K562 (cell line): ENCODE results near the gene DTNB. TPM values are rescaled to one million over a fixed set of nuclear protein-coding genes. Genes with fewer than 3 reads are reported as not detected.

ENCODE experiments used
- ATAC-seq: fragments of 200-7000 bp; cut with Tn5 transposase; 3 replicates; pipeline ENCODE4 v1.9.1; 2020; ENCODE audit warnings: moderate library complexity
- BruUV-seq: library from RNA; stranded (reverse); fragments of 400-500 nt; replicated peaks from 2 replicates; lab custom pipeline; 2021; lab: Mats Ljungman, UMichigan
- CTCF ChIA-PET: fragments of 300-600 bp; formaldehyde crosslinking; extraction: SDS; loops from one replicate; lab custom pipeline; 2021; ENCODE audit warnings: low intra/inter-chr PET ratio; lab: Yijun Ruan, JAX
- POLR2A ChIA-PET: fragments of 300-600, 350-650 bp; sonication (Branson Sonifier 250); formaldehyde crosslinking; extraction: SDS; loops from one replicate; lab custom pipeline; 2021; ENCODE audit warnings: antibody characterized with exemption, inconsistent platforms; lab: Yijun Ruan, JAX
- DNase-seq, 4 experiments: peaks; one replicate each; pipeline versions ENCODE4 v3.0.0 to v3.0.0-alpha.2; 2011 to 2018; ENCODE audit warnings: low spot score in 3 of 4, mixed read lengths in 3 of 4; ENCODE audit errors: extremely low read depth in 1 of 4
- FAIRE-seq: peaks from 2 replicates; lab custom pipeline; 2011; peaks lifted over from hg19 to GRCh38; lab: Jason Lieb, UNC
- H2AFZ ChIP-seq: 2 replicates; pipeline ENCODE4 v1.6.0; 2011; ENCODE audit warnings: low read depth, low read length, control low read depth, inconsistent platforms
- H3K27ac ChIP-seq: fragments of 200-600 bp; 3 replicates; pipeline ENCODE4 v1.8.0; 2011; ENCODE audit warnings: low read depth, mild to moderate bottlenecking, control low read depth, inconsistent platforms, low read length, moderate library complexity, mixed read lengths; ENCODE audit errors: extremely low read depth
- H3K27me3 ChIP-seq, 2 experiments: fragments of 300-600 bp in 1 of 2; 2 replicates in 1 of 2; 3 replicates in 1 of 2; pipeline versions ENCODE4 v1.6.0 to v1.8.0; 2011; ENCODE audit warnings: inconsistent platforms in 2 of 2, low read length in 2 of 2, mild to moderate bottlenecking in 1 of 2, mixed read lengths in 1 of 2, moderate library complexity in 1 of 2; ENCODE audit not compliant: control insufficient read depth in 2 of 2, insufficient read depth in 2 of 2
- H3K36me3 ChIP-seq: fragments of 300-600 bp; 3 replicates; pipeline ENCODE4 v1.8.0; 2011; ENCODE audit warnings: mild to moderate bottlenecking, low read length, inconsistent platforms; ENCODE audit not compliant: control insufficient read depth, insufficient read depth
- H3K4me1 ChIP-seq, 2 experiments: fragments of 200-600 bp in 1 of 2; replicated peaks in 1 of 2; 2 replicates in 1 of 2; 3 replicates in 1 of 2; pipeline versions ENCODE4 v1.5.1 to v1.8.0; 2011; ENCODE audit warnings: inconsistent platforms in 2 of 2, low read length in 2 of 2, mild to moderate bottlenecking in 1 of 2, mixed read lengths in 1 of 2, moderate library complexity in 1 of 2; ENCODE audit not compliant: control insufficient read depth in 2 of 2, insufficient read depth in 2 of 2
- H3K4me2 ChIP-seq: 2 replicates; pipeline ENCODE4 v1.6.1; 2011; ENCODE audit warnings: low read length, control low read depth, inconsistent platforms, mixed read lengths; ENCODE audit not compliant: insufficient read depth
- H3K4me3 ChIP-seq: fragments of 200-600 bp; sonication (generic), shearing (Covaris generic); 2 replicates; pipeline ENCODE4 v1.5.1; 2016; ENCODE audit warnings: control low read depth, inconsistent platforms
- H3K79me2 ChIP-seq: fragments of 200-600 bp; 3 replicates; pipeline ENCODE4 v1.8.0; 2011; ENCODE audit warnings: low read length, inconsistent platforms; ENCODE audit not compliant: control insufficient read depth, insufficient read depth
- H3K9ac ChIP-seq, 2 experiments: 2 replicates each; pipeline versions ENCODE4 v1.6.0 to v1.6.1; 2011; ENCODE audit warnings: low read depth in 2 of 2, low read length in 2 of 2, control low read depth in 1 of 2, inconsistent platforms in 1 of 2, mild to moderate bottlenecking in 1 of 2, mixed read lengths in 1 of 2; ENCODE audit not compliant: insufficient read depth in 1 of 2
- H3K9me1 ChIP-seq: one replicate; pipeline ENCODE4 v1.6.0; 2011; ENCODE audit warnings: inconsistent platforms, mild to moderate bottlenecking, low read length, moderate library complexity; ENCODE audit not compliant: control insufficient read depth, insufficient read depth
- H3K9me3 ChIP-seq: replicated peaks from 2 replicates; pipeline ENCODE4 v1.5.1; 2011; ENCODE audit warnings: low read depth, low read length, inconsistent platforms; ENCODE audit not compliant: control insufficient read depth, insufficient read depth
- H4K20me1 ChIP-seq: replicated peaks from 2 replicates; pipeline ENCODE4 v1.6.1; 2011; ENCODE audit warnings: low read length, inconsistent platforms, mixed read lengths; ENCODE audit not compliant: control insufficient read depth, insufficient read depth
- EP300 ChIP-seq: IDR thresholded peaks from 2 replicates; pipeline ENCODE4 v1.6.1; 2012; ENCODE audit warnings: low read length, improper control_type of control experiment
- FOXK1 ChIP-seq: sonication (generic); formaldehyde crosslinking; IDR thresholded peaks from 2 replicates; pipeline ENCODE4 v1.8.0; 2022; ENCODE audit warnings: missing genetic modification reagents, mild to moderate bottlenecking, borderline replicate concordance
- HDAC3 ChIP-seq: fragments of 450-650 bp; IDR thresholded peaks from 2 replicates; pipeline ENCODE4 v1.6.1; 2018; ENCODE audit warnings: borderline replicate concordance, mild to moderate bottlenecking, moderate library complexity; ENCODE audit not compliant: partially characterized antibody
- NFIC ChIP-seq: fragments of 450-650 bp; IDR thresholded peaks from 2 replicates; pipeline ENCODE4 v1.6.1; 2017; ENCODE audit warnings: mild to moderate bottlenecking, inconsistent platforms
- RBM14 ChIP-seq: fragments of 200-400 bp; formaldehyde crosslinking; IDR thresholded peaks from 2 replicates; pipeline ENCODE4 v1.6.1; 2018; ENCODE audit warnings: low read depth, mild to moderate bottlenecking, low read length, moderate library complexity, borderline replicate concordance; ENCODE audit not compliant: insufficient read depth
- RCOR1 ChIP-seq, 2 experiments: IDR thresholded peaks; 2 replicates each; pipeline ENCODE4 v1.6.1; 2012; ENCODE audit warnings: low read depth in 2 of 2, low read length in 2 of 2, borderline replicate concordance in 1 of 2, improper control_type of control experiment in 1 of 2
- RNF2 ChIP-seq: sonication (generic); IDR thresholded peaks from 2 replicates; pipeline ENCODE4 v1.6.1; 2016
- SAFB ChIP-seq: fragments of 200-400 bp; formaldehyde crosslinking; IDR thresholded peaks from 2 replicates; pipeline ENCODE4 v1.6.1; 2017; ENCODE audit warnings: low read depth, low read length, borderline replicate concordance
- SPI1 ChIP-seq: IDR thresholded peaks from 2 replicates; pipeline ENCODE4 v1.6.1; 2011; ENCODE audit warnings: low read depth, low read length, control low read depth, borderline replicate concordance
- TAF7 ChIP-seq: fragments of 450-650 bp; IDR thresholded peaks from 2 replicates; pipeline ENCODE4 v1.6.1; 2016; ENCODE audit warnings: missing genetic modification characterization, missing compliant biosample characterization
- WGBS: fragments of 100-300 bp; shearing (Covaris generic); methylation state at CpG from one replicate; pipeline ENCODE4 v1.1.6; 2016; ENCODE audit warnings: low coverage, mixed read lengths; ENCODE audit not compliant: insufficient coverage; ENCODE audit errors: missing lambda C conversion rate; 5-methylcytosine and 5-hydroxymethylcytosine counted together
- in situ Hi-C: fragments of 300-500 bp; cut with MboI; formaldehyde crosslinking; loops from 4 replicates; pipeline ENCODE4 v1.15.0; 2018; ENCODE audit warnings: inconsistent platforms, mixed read lengths
- intact Hi-C: fragments of 100-400 bp; cut with micrococcal nuclease; formaldehyde crosslinking; loops from 2 replicates; pipeline ENCODE4 v1.14.2; 2022
- polyA plus RNA-seq, 8 experiments: library from polyadenylated mRNA; depleted of rRNA in 4 of 8; stranded (reverse) in 5 of 8; unstranded in 3 of 8; fragments of >200 nt; fragmentation: Nextera tagmentation in 2 of 8; fragmentation: Illumina TruSeq in 1 of 8; extraction: Ambion mirVana in 2 of 8; extraction: Trizol in 1 of 8; gene quantifications; 2 replicates each; pipeline versions ENCODE4 v1.2.1 to v1.2.3, GENCODE V29; 2011 to 2014; ENCODE audit warnings: inconsistent platforms in 1 of 8, missing spikeins in 1 of 8
- total RNA-seq, 7 experiments: library from RNA; depleted of rRNA in 6 of 7; stranded (reverse); fragments of >200 nt in 6 of 7; fragmentation: Illumina TruSeq in 2 of 7; extraction: Trizol in 2 of 7; gene quantifications; 2 replicates each; pipeline versions ENCODE4 v1.2.1 to v1.2.3, GENCODE V29; 2011 to 2021; ENCODE audit warnings: low replicate concordance in 1 of 7

DTNB gene
- total and polyA plus RNA-seq, 9 of the 15 experiments (the other 6 are each of a cell fraction or from before 2014, with no cell fraction given) = 0.18 to 2.0 (median 0.77) TPM; not detected in 2

DNA sequence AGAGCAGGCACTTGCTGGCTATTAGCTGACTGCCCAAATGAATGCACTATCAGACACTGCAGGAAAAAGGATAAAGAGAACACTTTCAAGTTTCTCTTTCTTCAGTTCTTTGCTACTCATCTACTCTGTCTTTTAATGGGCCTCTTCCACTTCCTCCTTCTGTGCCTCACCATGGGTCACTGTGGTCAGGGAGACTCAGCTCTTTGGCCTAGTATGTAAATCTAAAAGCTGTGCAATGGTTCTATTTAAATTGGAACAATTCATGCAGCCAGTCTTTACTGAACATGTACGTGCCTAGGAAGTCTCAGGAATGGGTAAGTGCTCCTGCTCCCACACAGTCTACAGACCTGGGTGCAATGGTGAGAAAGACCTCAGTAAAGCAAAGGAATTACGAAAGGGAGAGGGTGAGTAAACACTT, 252.5 kb downstream of the DTNB start (continued):
- no peak for TF ChIP-seq RBM14
- no peak for TF ChIP-seq NFIC
- TF ChIP-seq TAF7 (tag) = no peak
- no peak for TF ChIP-seq EP300
- no peak for TF ChIP-seq HDAC3
- no peak for TF ChIP-seq SAFB
- no peak for TF ChIP-seq RNF2
- TF ChIP-seq, all 486 proteins: peak for 0

DNA sequence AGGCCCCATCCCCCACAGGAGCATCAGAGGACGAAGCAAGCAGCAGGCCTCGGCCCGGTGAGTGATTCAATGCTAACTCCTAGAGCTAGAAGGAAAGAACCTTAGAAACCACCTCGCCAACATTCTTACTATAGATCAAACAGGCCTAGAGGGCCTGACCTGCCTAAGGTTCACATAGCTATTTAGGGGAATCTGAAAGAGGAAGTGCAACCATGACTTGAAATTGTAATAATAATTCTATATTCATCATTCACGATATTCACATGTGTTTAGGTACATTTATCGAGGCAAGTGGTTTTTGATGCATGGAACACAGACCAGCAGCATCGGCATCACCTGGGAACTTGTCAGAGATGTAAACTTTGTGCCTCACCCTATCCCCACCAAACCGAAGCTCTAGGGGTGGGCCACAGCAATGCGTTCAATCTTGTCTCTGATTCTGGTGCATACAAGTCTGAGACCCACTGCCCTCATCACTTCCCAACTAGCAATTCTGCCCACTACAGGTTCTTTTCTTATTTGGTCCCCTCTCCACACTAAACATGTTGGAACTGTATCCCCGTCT, 253.6 kb downstream of the DTNB start:
- no peaks in the 10 kb centered on the region for H3K36me3 ChIP-seq
- H3K9ac ChIP-seq = no peak overlapping the region
- H2AFZ ChIP-seq = no peak overlapping the region
- ATAC-seq = no peak
- intact Hi-C loops (no loop called here), in situ Hi-C loops (no loop called here)
- H3K4me3 ChIP-seq = no peak overlapping the region
- H3K27me3 ChIP-seq = peaks cover 3 to 9% of the 10 kb centered on the region in 2 experiments; a peak in 3 of 5 replicates
- WGBS = 6% methylated on average over 10 of the region's 10 CpGs
- peaks cover 2% of the 10 kb centered on the region; the same call in 1 of the 2 replicates for H3K9me3 ChIP-seq
- ChIA-PET CTCF (no interaction called here), POLR2A (no interaction called here)
- no peak for TF ChIP-seq RCOR1 (IDR thresholded peaks at IDR 0.05; ENCODE audit: borderline replicate concordance in 1 of 2, low read depth in 2 of 2, low read length in 2 of 2)
- peak; percentile 70; the same call in 1 of the 2 replicates for TF ChIP-seq SPI1
- TF ChIP-seq FOXK1 (CRISPR knock-in tag) = no peak
- no peaks in the 10 kb centered on the region for H3K9me1 ChIP-seq
- no peak for DNase-seq
- FAIRE-seq = no peak
- no peak overlapping the region for H3K27ac ChIP-seq
- no TSS peak for BruUV-seq
- no peaks in the 10 kb centered on the region for H4K20me1 ChIP-seq
- H3K4me1 ChIP-seq = no peaks in the 10 kb centered on the region
- no peaks in the 10 kb centered on the region for H3K79me2 ChIP-seq
- no peak overlapping the region for H3K4me2 ChIP-seq
